GM19193 (cell line): ENCODE results near the gene PHYH.

ENCODE experiments used
- POLR2A ChIP-seq: IDR thresholded peaks from 4 replicates; pipeline ENCODE4 v1.6.1; 2011; ENCODE audit not compliant: insufficient read depth, insufficient read length; ENCODE audit errors: extremely low read depth

PHYH gene

DNA sequence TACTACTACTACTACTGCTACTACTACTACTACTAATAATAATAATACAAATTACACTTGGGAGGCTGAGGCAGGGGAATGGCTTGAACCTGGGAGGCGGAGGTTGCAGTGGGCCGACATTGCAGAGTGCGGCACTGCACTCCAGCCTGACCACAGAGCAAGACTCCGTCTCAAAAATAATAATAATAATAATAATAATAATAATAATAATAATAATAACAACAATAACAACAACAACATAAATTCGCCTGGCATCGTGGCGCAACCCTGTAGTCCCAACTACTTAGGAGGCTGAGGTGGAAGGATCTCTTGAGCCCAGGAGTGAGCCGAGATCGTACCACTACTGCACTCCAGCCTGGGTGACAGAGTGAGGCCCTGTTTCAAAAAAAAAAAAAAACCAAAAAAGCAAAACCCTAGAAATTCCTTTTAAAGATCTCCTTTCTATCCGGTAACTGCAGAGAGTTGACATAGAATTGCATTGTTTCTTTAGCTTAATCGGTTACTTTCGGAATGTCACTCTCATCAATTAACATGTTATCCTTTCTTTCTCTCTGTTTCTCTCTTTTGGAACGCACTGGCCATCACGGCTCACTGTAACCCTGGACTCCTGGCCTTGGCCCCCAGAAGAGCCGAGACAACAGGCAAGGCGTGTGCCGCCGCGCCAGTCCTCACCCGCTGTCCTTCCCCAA, 972 bp downstream of the PHYH start:
- no peak for TF ChIP-seq POLR2A

GRCh38 chr10:13296476-13296875, 3.4 kb downstream of the PHYH start:
- no peak for TF ChIP-seq POLR2A

DNA sequence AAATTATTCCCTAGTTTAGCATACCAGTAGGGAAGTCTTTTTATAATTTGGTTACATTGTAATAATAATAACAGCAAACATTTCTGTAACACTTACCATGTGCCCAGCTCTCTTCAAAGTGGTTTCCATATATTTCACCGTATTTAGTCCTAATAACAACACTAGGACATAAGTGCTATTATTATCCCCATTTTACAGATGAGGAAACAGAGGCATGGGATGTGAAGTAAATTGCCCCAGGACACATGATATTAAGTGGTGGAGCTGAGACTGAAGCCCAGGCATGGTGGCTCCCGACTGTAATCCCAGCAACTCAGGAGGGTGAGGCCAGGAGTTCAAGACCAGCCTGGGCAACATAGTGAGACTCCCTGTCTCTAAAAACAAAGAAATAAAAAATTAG, 5.1 kb downstream of the PHYH start:
- no peak for TF ChIP-seq POLR2A

DNA sequence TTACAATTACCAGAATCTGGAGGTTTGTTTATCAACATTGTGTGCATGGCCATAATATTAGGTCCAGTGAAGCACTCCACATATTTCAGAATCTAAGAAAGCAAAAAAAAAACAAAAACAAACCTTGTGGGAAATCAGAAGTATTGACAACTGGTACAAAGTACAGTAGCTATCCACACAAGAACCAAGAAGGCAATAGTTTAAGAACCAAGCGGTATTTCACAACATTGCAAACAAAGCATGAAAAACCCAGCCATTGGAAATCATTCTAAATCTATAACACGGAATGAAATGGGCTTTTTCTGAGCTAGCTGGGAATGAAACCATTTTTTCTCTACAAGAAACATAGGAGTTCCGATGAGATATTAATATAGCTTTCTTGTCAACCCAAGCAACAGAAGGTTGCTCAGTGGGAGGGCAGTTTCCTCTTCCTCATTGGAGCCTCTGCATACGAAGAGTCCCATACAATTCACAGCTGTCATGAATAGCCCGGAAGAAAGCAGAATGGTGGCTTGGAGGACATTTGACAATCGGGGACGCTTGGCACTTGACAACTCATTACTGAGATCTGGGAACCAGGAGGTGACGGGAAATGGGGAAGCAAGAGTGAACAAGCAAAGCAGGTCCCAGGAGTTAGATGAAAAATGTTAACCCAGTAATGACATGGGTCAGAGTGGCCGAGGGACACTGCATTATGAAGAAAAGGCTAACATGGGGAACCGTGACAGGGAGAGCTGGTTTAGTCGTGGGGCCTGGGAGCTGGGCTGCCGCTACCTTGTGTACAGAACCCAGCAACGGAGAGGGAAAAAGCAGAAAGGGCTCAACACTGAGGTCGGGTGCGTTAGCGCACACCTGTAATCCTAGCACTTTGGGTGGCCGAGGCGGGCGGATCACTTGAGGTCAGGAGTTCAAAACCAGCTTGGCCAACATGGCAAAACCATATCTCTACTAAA, 7.8 kb downstream of the PHYH start:
- no peak for TF ChIP-seq POLR2A

GRCh38 chr10:13291061-13291460, 8.8 kb downstream of the PHYH start:
- TF ChIP-seq POLR2A, result no peak

- TF ChIP-seq POLR2A, result no peak
Observed at GRCh38 chr10:13284050-13284449, 15.8 kb downstream of the PHYH start.

DNA sequence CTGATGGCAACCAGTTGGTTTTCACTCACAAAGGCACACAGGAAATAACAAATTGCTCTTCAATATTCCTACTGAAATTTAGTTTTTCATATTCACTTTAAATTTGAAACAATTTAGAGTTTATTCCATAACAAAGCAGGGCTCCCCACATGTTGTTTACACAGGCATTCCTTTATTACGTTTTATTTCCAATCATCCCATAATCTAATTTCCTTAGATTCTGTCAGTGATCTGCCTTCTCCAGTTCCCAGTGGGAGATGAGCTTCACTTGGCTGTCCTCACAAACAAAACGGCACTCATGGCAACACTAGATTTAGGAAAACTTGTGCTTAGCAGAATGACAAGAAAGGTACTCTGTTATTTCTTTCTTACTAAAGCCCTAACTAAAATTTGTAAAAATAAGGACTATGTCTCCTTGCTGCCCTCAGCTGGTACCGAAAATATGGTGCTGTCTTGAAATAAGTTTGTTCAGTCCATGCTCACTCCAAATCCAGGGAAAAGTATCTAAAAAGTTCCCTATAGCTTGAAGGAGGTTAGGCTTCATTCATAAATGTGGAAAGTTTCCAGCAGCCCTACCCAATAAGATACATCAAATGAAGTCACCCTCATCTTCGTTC, 23.0 kb downstream of the PHYH start:
- TF ChIP-seq POLR2A, result no peak

DNA sequence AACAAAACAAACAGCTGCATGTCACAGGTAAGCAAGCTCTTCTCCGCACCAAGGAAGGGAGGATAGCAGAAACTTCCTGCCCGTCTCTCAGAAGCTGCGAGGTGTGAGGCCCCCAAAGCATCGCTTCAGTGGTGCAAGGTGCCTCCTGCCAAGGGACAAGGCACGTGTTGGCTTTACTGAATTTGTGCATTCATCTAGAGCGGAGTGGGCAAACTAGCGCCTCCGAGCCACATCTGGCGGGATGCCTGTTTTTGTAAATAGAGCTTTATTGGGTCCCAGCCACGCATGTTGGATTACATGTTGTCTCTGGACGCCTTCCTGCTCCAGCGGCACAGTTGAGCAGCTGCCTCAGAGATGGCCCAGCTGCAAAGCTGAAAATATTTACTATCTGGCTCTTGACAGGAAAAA, 27.7 kb downstream of the PHYH start:
- no peak for TF ChIP-seq POLR2A

DNA sequence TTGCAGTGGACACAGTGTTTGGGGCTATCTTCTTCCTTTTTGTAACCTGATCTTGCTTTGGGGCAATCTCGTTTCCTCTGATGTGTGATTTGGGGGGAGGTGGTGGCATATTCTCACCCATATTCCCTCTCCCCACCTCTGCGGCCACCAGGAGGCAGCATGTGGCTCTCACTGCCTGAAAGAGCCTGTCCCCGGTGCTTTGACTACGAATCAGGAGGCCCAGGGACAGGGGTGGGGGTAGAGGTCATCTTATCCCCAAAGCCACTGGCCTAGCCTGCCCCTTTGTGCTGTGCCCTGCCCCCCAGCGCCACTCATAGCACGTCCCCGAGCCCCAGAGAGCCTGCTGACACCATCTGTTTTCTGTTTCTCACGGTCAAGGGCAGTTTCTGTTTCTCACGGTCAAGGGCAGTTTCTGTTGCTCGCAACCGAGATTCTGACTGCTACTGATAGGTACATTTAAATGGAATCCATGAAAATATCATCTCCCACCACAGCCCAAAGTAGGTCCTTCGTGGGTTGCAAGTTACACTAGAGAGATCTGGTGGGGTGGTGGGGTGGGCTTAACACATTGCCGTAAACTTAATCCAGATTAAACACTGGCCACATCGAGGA, 28.2 kb downstream of the PHYH start:
- TF ChIP-seq POLR2A, result no peak

- TF ChIP-seq POLR2A, result no peak
Observed at GRCh38 chr10:13270877-13271551, 28.9 kb downstream of the PHYH start.

DNA sequence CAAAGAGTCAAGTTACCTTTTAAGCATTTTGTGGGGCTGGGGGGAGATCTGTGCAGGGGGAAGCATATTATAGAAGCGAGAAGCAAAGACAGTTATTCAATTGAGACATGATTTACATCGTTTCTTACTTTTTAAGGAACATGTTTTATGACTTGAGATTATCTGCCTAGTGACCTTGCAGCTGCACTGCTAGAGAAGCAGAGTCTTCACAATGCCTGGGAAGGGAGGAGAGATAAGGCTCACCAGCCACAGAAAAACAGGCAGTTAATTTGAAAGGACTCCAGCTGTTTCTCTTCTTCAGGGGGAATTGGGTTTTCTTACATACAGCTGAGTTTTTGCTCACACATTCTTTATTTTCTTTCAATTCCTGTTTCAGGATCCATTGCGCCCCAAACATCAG, 31.0 kb downstream of the PHYH start:
- no peak for TF ChIP-seq POLR2A

- TF ChIP-seq POLR2A, result no peak
Observed at GRCh38 chr10:13268310-13268709, 31.6 kb downstream of the PHYH start.

- TF ChIP-seq POLR2A, result no peak
Observed at GRCh38 chr10:13263591-13263990, 36.3 kb downstream of the PHYH start.

- TF ChIP-seq POLR2A, result no peak
Observed at GRCh38 chr10:13262433-13262832, 37.4 kb downstream of the PHYH start.
